Vagina (tissue), 2 donors: ENCODE measurements around the gene TUBB3. TPM values are rescaled to one million over a fixed set of nuclear protein-coding genes. Genes with fewer than 3 reads are reported as not detected.

Source experiments
- DNase-seq, 2 donors: peaks; one replicate each; pipeline ENCODE4 v3.0.0-alpha.2; 2017; ENCODE audit errors: extremely low spot score in 2 of 2
- H3K27ac ChIP-seq: fragments of 200-600 bp; sonication (generic); one replicate; pipeline ENCODE4 v1.5.1; 2019
- H3K27me3 ChIP-seq: fragments of 200-600 bp; sonication (generic); one replicate; pipeline ENCODE4 v1.5.1; 2019
- H3K36me3 ChIP-seq, 2 donors: fragments of 200-600 bp; sonication (generic); one replicate each; pipeline ENCODE4 v1.5.1; 2017 to 2019
- H3K4me1 ChIP-seq: fragments of 200-600 bp; sonication (generic); one replicate; pipeline ENCODE4 v1.5.1; 2019
- H3K4me3 ChIP-seq, 2 donors: fragments of 200-600 bp; sonication (generic); 1 replicate in 1 of 2; 2 replicates in 1 of 2; pipeline ENCODE4 v1.5.1; 2016 to 2019
- H3K9me3 ChIP-seq: fragments of 200-600 bp; sonication (generic); one replicate; pipeline ENCODE4 v1.5.1; 2019
- POLR2A ChIP-seq, 2 donors: fragments of 450-650 bp; IDR thresholded peaks; one replicate each; pipeline ENCODE4 v1.6.1; 2017; ENCODE audit warnings: antibody characterized with exemption in 2 of 2, mild to moderate bottlenecking in 2 of 2, moderate library complexity in 2 of 2
- POLR2AphosphoS5 ChIP-seq, 2 donors: sonication (generic); formaldehyde crosslinking; IDR thresholded peaks; one replicate each; pipeline ENCODE4 v1.9.0; 2017; ENCODE audit warnings: antibody characterized with exemption in 2 of 2, mild to moderate bottlenecking in 2 of 2, low read depth in 1 of 2; ENCODE audit not compliant: insufficient read depth in 1 of 2
- intact Hi-C: fragments of 100-400 bp; cut with DNase I; formaldehyde crosslinking; loops from one replicate; pipeline ENCODE4 v1.15.1; 2023
- total RNA-seq: library from RNA; depleted of rRNA; stranded (reverse); fragments of >200 nt; gene quantifications from one replicate; pipeline ENCODE4 v1.2.3, GENCODE V29; 2016
- TF ChIP-seq, protein P1 (sequence below), 3 experiments: fragments of 450-650 bp in 2 of 3; fragments of 200-600 bp in 1 of 3; sonication (generic) in 1 of 3; IDR thresholded peaks; one replicate each; pipeline ENCODE4 v1.5.1; 2017 to 2019; ENCODE audit warnings: antibody characterized with exemption in 3 of 3, mild to moderate bottlenecking in 2 of 3, moderate library complexity in 2 of 3

The TUBB3 gene
- total RNA-seq, 1 donor from 2014 or later: 19.2 TPM

DNA sequence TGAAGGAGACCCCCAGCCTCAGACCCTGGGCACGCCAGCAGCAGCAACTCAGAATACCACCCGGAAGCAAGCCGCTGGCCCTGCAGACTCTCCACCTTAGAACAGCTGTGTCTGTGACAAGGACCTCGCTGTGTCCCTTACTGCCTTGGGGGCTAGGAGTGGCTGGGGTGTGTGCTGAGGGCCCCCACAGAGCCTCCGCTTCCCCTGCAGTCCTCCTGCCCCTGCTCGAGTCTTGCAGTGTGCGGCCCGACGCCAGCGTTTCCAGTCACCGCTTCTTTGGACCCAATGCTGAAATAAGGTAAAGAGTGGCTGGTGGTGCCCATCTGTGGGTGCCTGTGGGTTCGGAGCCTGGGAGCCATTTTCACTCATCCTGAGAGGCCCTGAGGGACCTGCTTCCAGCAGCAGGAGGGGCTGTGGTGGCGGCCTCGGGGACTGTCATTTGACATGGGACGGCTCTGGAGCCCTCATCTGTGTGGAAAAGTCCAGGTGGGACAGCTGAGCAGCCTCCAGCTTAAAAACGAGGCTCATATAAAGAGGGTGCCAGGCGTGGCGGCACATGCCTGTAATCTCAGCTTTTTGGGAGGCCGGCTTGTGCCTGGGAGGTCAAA is 19.1 kb upstream of the TUBB3 start:
- Histone ChIP-seq H3K36me3 (peaks cover 0 to 71% of the 10 kb centered on the region in 2 donors), H3K4me1 (no peaks in the 10 kb centered on the region), H3K27me3 (no peaks in the 10 kb centered on the region), H3K27ac (peak overlapping the region; percentile 23), H3K9me3 (no peaks in the 10 kb centered on the region), H3K4me3 (no peak overlapping the region)
- TF ChIP-seq POLR2A (IDR thresholded peaks at IDR 0.05) (no peak), POLR2AphosphoS5 (IDR thresholded peaks at IDR 0.05; ENCODE audit: insufficient read depth in 1 of 2, low read depth in 1 of 2) (no peak)
- TF ChIP-seq, protein P1, sequence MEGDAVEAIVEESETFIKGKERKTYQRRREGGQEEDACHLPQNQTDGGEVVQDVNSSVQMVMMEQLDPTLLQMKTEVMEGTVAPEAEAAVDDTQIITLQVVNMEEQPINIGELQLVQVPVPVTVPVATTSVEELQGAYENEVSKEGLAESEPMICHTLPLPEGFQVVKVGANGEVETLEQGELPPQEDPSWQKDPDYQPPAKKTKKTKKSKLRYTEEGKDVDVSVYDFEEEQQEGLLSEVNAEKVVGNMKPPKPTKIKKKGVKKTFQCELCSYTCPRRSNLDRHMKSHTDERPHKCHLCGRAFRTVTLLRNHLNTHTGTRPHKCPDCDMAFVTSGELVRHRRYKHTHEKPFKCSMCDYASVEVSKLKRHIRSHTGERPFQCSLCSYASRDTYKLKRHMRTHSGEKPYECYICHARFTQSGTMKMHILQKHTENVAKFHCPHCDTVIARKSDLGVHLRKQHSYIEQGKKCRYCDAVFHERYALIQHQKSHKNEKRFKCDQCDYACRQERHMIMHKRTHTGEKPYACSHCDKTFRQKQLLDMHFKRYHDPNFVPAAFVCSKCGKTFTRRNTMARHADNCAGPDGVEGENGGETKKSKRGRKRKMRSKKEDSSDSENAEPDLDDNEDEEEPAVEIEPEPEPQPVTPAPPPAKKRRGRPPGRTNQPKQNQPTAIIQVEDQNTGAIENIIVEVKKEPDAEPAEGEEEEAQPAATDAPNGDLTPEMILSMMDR (IDR thresholded peaks at IDR 0.05): no peak
- intact Hi-C loops: no loop called here
- DNase-seq: no peak

DNA sequence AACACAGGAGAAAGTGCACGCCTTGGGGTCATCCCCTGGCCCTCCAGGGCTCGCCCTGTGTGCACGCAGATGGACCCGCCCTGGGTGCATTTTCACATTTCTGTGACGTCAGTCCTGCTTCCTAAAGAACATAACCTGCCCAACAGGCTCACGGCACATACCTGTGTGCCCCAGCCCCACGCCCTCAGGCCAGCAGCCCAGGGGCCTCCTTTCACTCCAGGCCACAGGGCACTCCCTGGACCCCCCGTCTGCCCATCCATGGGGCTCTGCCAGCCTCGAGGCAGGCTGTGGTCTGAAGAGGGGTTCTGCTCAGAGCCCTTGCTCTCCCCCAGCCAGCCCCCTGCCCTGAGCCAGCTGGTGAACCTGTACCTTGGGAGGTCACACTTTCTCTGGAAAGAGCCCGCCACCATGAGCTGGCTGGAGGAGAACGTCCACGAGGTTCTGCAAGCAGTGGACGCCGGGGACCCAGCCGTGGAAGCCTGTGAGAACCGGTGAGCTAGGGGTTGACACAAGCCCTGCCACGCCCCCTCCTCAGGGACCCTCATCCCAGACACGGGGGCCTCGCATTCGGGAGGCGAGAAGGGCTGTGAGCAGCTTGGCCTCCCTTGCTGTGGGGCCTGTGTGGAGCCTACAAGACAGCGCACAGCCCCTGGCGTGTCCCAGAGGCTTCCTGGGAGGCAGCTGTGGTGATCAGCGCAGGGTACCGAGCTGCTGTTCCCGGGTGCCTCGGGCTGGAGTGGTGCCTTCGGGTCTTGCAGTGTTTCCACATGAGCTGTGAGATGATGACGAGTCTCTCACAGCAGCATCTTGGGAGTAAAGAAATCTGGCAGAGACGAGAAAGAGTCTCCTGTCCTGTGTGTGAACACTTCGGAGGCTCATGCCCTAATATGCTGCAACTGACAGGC is 18.3 kb upstream of the TUBB3 start:
- H3K27me3 ChIP-seq: no peaks in the 10 kb centered on the region
- no peak overlapping the region for H3K4me3 ChIP-seq
- intact Hi-C loops: no loop called here
- no peak for DNase-seq
- no peak overlapping the region for H3K27ac ChIP-seq
- TF ChIP-seq POLR2AphosphoS5 (IDR thresholded peaks at IDR 0.05; ENCODE audit: insufficient read depth in 1 of 2, low read depth in 1 of 2) (peak in 1 of 2 donors; percentile 18), POLR2A (IDR thresholded peaks at IDR 0.05) (no peak)
- TF ChIP-seq, protein P1 (IDR thresholded peaks at IDR 0.05): no peak
- H3K9me3 ChIP-seq: no peaks in the 10 kb centered on the region
- H3K4me1 ChIP-seq: peaks cover under 1% of the 10 kb centered on the region
- peaks cover 0 to 68% of the 10 kb centered on the region in 2 donors for H3K36me3 ChIP-seq

DNA sequence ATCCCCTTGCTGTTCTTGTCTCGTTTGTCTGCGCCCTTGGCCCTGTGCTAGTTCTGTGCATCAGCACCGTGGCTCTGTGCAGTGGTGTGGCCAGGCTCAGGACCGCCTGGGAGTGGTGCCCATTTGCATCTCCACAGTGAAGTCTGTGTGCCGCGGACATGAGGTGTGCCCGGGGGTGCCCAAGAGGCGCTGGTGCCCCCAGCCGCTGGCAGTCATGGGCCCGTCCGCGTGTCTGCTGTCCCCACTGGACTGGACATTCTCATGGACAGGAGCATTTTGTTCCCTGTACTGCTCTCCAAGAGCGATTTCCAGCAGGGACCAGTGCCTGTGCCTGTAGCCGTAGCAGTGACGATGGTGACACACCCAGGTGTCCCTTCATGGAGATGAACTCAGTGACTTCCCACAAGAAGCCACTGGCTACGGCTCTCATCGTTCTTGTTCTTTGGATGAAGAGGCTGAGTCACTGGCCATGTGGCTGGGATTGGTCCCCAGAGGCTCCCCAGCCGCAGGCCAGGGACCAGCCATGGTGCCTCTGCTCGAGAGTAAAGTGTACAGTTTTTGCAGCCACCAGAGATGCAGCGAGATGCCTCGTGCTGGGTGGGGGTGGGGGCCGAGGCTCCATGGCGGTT is 17.5 kb upstream of the TUBB3 start:
- intact Hi-C loops: no loop called here
- Histone ChIP-seq H3K4me1 (peaks cover 7% of the 10 kb centered on the region), H3K9me3 (no peaks in the 10 kb centered on the region), H3K36me3 (peaks cover 0 to 62% of the 10 kb centered on the region in 2 donors), H3K27ac (no peak overlapping the region), H3K4me3 (no peak overlapping the region), H3K27me3 (no peaks in the 10 kb centered on the region)
- DNase-seq: no peak
- TF ChIP-seq, protein P1 (IDR thresholded peaks at IDR 0.05): no peak
- no peak for TF ChIP-seq POLR2A (IDR thresholded peaks at IDR 0.05)
- no peak for TF ChIP-seq POLR2AphosphoS5 (IDR thresholded peaks at IDR 0.05; ENCODE audit: insufficient read depth in 1 of 2, low read depth in 1 of 2)

DNA sequence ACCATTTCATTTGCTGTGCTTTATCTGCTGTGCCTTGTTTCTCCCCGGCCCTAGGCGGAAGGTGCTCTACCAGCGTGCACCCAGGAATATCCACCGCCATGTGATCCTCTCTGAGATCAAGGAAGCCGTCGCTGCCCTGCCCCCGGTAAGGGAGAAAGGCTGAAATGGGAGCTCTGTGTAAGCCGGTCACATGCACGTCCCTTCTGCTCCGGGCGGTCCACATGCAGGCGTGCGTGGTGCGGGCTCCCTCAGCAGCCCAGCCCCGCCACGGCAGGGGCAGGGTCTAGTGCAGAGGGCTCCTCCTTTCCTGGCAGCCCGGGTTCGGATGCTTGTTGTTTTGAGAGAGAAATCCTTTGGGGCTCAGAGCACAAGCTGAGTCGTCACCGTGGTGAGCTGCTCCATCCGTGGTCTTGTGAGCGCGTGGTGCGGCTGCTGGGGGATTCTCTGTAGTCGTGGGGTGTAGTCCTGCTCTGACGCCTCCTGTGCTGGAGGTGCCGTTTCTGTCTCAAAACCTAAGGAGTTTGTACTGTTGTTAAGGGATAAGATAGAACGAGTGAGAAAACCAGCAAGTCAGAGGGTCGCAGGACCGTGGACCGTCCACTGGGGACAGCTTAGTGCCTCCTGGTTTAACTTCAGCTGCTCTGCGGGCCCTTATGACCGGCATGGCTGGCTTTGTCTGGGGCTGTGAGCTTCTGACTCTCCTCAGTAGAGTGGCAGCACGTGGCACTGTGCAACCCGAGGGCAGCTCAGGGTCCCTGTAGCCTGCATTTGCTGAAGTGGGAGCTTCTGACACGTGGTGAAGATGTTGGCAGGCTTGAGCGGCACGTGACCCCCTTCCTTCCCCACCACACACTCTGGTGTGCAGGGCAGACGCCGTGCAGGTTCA is 16.8 kb upstream of the TUBB3 start:
- H3K4me1 ChIP-seq: peaks cover 7% of the 10 kb centered on the region
- peaks cover 0 to 64% of the 10 kb centered on the region in 2 donors for H3K36me3 ChIP-seq
- TF ChIP-seq POLR2A (IDR thresholded peaks at IDR 0.05): no peak
- no peak for TF ChIP-seq POLR2AphosphoS5 (IDR thresholded peaks at IDR 0.05; ENCODE audit: insufficient read depth in 1 of 2, low read depth in 1 of 2)
- TF ChIP-seq, protein P1 (IDR thresholded peaks at IDR 0.05): no peak
- no peak overlapping the region for H3K27ac ChIP-seq
- intact Hi-C loops: no loop called here
- no peak for DNase-seq
- no peaks in the 10 kb centered on the region for H3K9me3 ChIP-seq
- H3K27me3 ChIP-seq: no peaks in the 10 kb centered on the region
- no peak overlapping the region for H3K4me3 ChIP-seq
